ENCODE results near the gene MLX.
"Not testable (repeated sequence)": the region's sequence is repeated elsewhere in the genome, so short reads cannot be mapped to it uniquely, and the experiment has no call there.

The MLX gene

DNA sequence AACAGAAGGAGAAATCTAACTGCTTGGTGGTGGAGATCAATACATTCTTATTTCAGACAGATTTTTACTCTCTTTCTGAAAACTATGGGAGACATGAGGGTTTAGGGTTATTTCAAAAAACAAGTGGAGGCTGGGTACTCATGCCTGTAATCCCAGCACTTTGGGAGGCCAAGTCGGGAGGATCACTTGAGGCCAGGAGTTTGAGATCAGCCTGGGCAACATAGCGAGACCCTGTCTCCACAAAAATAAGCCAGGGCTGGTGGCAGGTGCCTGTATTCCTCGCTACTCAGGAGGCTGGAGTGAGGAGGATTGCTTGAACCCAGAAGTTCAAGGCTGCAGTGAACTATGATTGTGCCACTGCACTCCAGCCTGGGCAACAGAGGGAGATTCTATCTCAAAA, 55.1 kb downstream of the MLX start:
- not testable (repeated sequence) for DNase-seq (ENCODE audit: low read depth, low spot score)

Data from activated naive CD8-positive, alpha-beta T cell treated with anti-CD3 and anti-CD28 coated beads, Interleukin-2, amount 50 U/mL, for 16 hours (primary cell).